ENCODE results near the gene ADCY1. TPM values are rescaled to one million over a fixed set of nuclear protein-coding genes. Genes with fewer than 3 reads are reported as not detected.
"Not testable (repeated sequence)": the region's sequence is repeated elsewhere in the genome, so short reads cannot be mapped to it uniquely, and the experiment has no call there.

The ADCY1 gene
- total and polyA plus RNA-seq, 2 donors (not counting 1 experiment from before 2014, with no cell fraction given), result 0.23 to 2.5 TPM

GRCh38 chr7:45543473-45543872 lies 30.7 kb upstream of the ADCY1 start:
- TF ChIP-seq CTCF (conservative IDR thresholded peaks at IDR 0.05 in 1 of 2, IDR thresholded peaks at IDR 0.05 in 1 of 2; ENCODE audit: low read depth in 1 of 2, low read length in 2 of 2) (no peak), EZH2 (IDR thresholded peaks at IDR 0.05; ENCODE audit: low read length, missing control alignments) (no peak)
- no peaks in the 10 kb centered on the region for H3K4me1 ChIP-seq (ENCODE audit: control insufficient read depth, extremely low read depth, insufficient read depth, low read length)

GRCh38 chr7:45545105-45545710 lies 29.0 kb upstream of the ADCY1 start:
- not testable (repeated sequence) for H4K20me1 ChIP-seq (ENCODE audit: control insufficient read depth, extremely low read depth, insufficient read depth, low read length); H3K4me3 ChIP-seq (replicated peaks in 1 of 4; ENCODE audit: control extremely low read depth in 1 of 4, insufficient read depth in 1 of 4, low read depth in 3 of 4, low read length in 4 of 4); H3K27me3 ChIP-seq (ENCODE audit: control insufficient read depth, insufficient read depth, low read length); H3K27ac ChIP-seq (ENCODE audit: insufficient read depth, low read length); H3K79me2 ChIP-seq (ENCODE audit: control insufficient read depth, insufficient read depth, low read length); H3K9me3 ChIP-seq (ENCODE audit: control insufficient read depth, insufficient read depth, low read depth, low read length); H3K4me1 ChIP-seq (ENCODE audit: control insufficient read depth, extremely low read depth, insufficient read depth, low read length); H3K9ac ChIP-seq (ENCODE audit: insufficient read depth, low read length); DNase-seq (ENCODE audit: low read depth in 2 of 2); H3K4me2 ChIP-seq (ENCODE audit: extremely low read depth, insufficient read depth, low read length); H3K36me3 ChIP-seq (ENCODE audit: control insufficient read depth, insufficient read depth, low read length); H2AFZ ChIP-seq (ENCODE audit: low read length)

More at GRCh38 chr7:45543473-45543872, 30.7 kb upstream of the ADCY1 start:
- no peak overlapping the region for H3K9ac ChIP-seq (ENCODE audit: insufficient read depth, low read length)
- H3K36me3 ChIP-seq (ENCODE audit: control insufficient read depth, insufficient read depth, low read length), result no peaks in the 10 kb centered on the region
- no peak overlapping the region for H3K27ac ChIP-seq (ENCODE audit: insufficient read depth, low read length)
- H3K79me2 ChIP-seq (ENCODE audit: control insufficient read depth, insufficient read depth, low read length), result no peaks in the 10 kb centered on the region
- no peaks in the 10 kb centered on the region for H4K20me1 ChIP-seq (ENCODE audit: control insufficient read depth, extremely low read depth, insufficient read depth, low read length)
- no peaks in the 10 kb centered on the region for H3K9me3 ChIP-seq (ENCODE audit: control insufficient read depth, insufficient read depth, low read depth, low read length)
- no peak overlapping the region for H3K4me2 ChIP-seq (ENCODE audit: extremely low read depth, insufficient read depth, low read length)
- no peak for DNase-seq (ENCODE audit: low read depth in 2 of 2)
- H2AFZ ChIP-seq (ENCODE audit: low read length), result no peak overlapping the region
- H3K27me3 ChIP-seq (ENCODE audit: control insufficient read depth, insufficient read depth, low read length), result no peaks in the 10 kb centered on the region
- no peak overlapping the region for H3K4me3 ChIP-seq (replicated peaks in 1 of 4; ENCODE audit: control extremely low read depth in 1 of 4, insufficient read depth in 1 of 4, low read depth in 3 of 4, low read length in 4 of 4)

GRCh38 chr7:45548917-45549316 lies 25.3 kb upstream of the ADCY1 start:
- H3K4me3 ChIP-seq (replicated peaks in 1 of 4; ENCODE audit: control extremely low read depth in 1 of 4, insufficient read depth in 1 of 4, low read depth in 3 of 4, low read length in 4 of 4); H3K9ac ChIP-seq (ENCODE audit: insufficient read depth, low read length); DNase-seq (ENCODE audit: low read depth in 2 of 2): not testable (repeated sequence)

GRCh38 chr7:45563401-45563800 lies 10.8 kb upstream of the ADCY1 start:
- H3K4me1 ChIP-seq (ENCODE audit: control insufficient read depth, extremely low read depth, insufficient read depth, low read length), result no peaks in the 10 kb centered on the region
- no peak overlapping the region for H2AFZ ChIP-seq (ENCODE audit: low read length)
- H3K9me3 ChIP-seq (ENCODE audit: control insufficient read depth, insufficient read depth, low read depth, low read length), result no peaks in the 10 kb centered on the region
- H3K27me3 ChIP-seq (ENCODE audit: control insufficient read depth, insufficient read depth, low read length), result peaks cover 21% of the 10 kb centered on the region
- no peak overlapping the region for H3K4me3 ChIP-seq (replicated peaks in 1 of 4; ENCODE audit: control extremely low read depth in 1 of 4, insufficient read depth in 1 of 4, low read depth in 3 of 4, low read length in 4 of 4)
- H3K36me3 ChIP-seq (ENCODE audit: control insufficient read depth, insufficient read depth, low read length), result no peaks in the 10 kb centered on the region
- H3K4me2 ChIP-seq (ENCODE audit: extremely low read depth, insufficient read depth, low read length), result no peak overlapping the region
- H3K27ac ChIP-seq (ENCODE audit: insufficient read depth, low read length), result no peak overlapping the region
- no peaks in the 10 kb centered on the region for H4K20me1 ChIP-seq (ENCODE audit: control insufficient read depth, extremely low read depth, insufficient read depth, low read length)
- TF ChIP-seq CTCF (conservative IDR thresholded peaks at IDR 0.05 in 1 of 2, IDR thresholded peaks at IDR 0.05 in 1 of 2; ENCODE audit: low read depth in 1 of 2, low read length in 2 of 2), result no peak
- no peak for TF ChIP-seq EZH2 (IDR thresholded peaks at IDR 0.05; ENCODE audit: low read length, missing control alignments)
- no peak for DNase-seq (ENCODE audit: low read depth in 2 of 2)
- no peak overlapping the region for H3K9ac ChIP-seq (ENCODE audit: insufficient read depth, low read length)
- H3K79me2 ChIP-seq (ENCODE audit: control insufficient read depth, insufficient read depth, low read length), result no peaks in the 10 kb centered on the region

More at GRCh38 chr7:45548917-45549316, 25.3 kb upstream of the ADCY1 start:
- not testable (repeated sequence) for H3K4me2 ChIP-seq (ENCODE audit: extremely low read depth, insufficient read depth, low read length); H4K20me1 ChIP-seq (ENCODE audit: control insufficient read depth, extremely low read depth, insufficient read depth, low read length); H3K9me3 ChIP-seq (ENCODE audit: control insufficient read depth, insufficient read depth, low read depth, low read length); H3K4me1 ChIP-seq (ENCODE audit: control insufficient read depth, extremely low read depth, insufficient read depth, low read length); H3K27ac ChIP-seq (ENCODE audit: insufficient read depth, low read length); H3K79me2 ChIP-seq (ENCODE audit: control insufficient read depth, insufficient read depth, low read length); H3K27me3 ChIP-seq (ENCODE audit: control insufficient read depth, insufficient read depth, low read length); H2AFZ ChIP-seq (ENCODE audit: low read length); H3K36me3 ChIP-seq (ENCODE audit: control insufficient read depth, insufficient read depth, low read length)
